NCI-H69 (cell line): ENCODE results near the gene XXYLT1.
A peak's percentile ranks its signal among the peaks of the same experiment; 100 is the strongest.

Source experiments
- DNase-seq: peaks from one replicate; lab custom pipeline; 2025; lab: John Stamatoyannopoulos, UW

The XXYLT1 gene

DNA sequence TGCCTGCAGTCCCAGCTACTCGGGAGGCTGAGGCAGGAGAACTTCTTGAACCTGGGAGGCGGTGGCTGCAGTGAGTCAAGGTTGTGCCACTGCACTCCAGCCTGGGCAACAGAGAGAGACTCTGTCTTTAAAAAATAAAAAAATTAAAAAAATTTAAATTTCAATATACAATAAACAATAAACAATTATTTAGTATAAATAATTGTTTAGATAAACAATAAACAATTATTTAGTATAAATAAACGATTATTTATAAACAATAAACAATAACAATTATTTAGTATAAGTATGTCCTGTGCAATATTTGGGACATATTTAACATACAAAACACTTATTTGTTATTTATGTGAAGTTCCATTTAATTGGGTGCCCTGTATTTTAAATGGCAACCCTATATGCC is 119.6 kb downstream of the XXYLT1 start:
- DNase-seq = no peak

DNA sequence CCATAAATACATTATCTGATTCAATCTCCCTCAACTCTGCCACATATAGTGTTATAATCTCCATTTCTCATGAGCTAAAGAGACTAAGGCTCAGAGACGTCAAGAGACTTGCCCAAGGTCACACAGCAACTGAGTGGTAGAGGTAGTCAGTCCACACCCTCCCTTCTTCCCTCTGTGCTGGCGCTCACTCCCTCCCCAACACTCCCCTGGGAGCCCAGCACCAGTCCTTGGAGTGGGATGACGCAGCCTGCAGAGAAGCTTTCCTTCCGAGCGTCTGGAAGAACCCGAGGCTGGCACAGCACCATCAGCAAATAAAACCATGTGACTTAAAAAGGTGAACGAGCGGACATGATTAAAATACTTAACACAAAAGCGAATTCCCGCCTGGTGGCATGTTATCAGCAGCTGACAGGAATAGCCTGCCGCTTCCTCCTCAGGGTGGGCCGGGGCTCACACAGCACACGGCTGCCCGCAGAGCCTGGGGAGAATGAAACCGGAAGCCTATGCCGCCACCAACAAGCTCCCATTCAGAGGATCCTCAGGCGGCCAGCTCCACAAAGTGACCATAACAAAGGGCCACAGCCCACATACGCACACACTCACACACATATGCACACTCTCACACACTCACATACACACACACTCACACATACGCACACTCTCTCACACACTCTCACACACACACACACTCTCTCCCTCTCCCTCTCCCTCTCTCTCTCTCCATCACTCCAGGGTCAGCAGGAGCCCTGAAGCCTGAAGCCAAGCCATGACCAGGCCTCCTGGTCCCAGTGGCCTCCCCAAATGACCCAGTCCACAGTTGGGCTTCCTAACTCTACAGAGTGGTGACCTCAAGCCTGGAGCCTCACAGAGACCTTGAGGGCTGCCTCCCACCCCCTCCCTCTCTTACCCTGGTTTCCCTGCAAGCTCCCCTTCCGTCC is 120.5 kb downstream of the XXYLT1 start:
- DNase-seq = peak; percentile 69

DNA sequence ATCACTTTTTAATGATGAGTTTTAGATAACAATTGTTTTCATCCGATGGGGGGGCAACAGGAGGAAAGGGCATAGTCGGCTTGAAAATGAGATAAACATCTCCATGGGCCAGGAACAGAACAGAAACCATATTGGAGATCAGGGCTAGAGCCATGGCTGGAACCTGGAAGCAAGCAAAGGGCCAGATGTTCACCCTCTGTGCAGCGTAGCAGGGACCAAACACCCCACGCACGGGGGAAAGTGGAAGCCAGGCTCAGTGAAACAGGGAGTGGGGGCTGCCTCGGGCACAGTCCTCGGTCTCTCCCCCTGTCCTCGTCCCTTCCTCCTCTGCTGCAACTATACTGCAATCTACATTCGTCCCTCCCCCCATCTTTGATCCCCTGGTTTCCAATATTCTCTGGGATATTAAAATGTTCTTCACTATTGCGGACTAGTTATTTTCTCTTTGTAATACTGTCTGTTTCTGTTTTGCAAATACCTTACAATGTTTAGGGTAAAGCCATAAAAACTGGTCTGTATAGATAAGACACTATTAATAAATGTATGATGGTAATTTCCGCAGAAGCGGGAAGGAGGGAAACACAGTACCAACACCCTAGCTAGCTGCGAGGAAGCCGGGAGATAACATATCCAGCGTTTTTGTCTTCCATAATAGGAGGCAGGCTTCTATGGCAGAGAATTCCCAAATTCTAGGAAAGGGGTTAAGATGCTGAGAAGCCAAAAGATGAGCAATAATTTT is 121.5 kb downstream of the XXYLT1 start:
- no peak for DNase-seq

DNA sequence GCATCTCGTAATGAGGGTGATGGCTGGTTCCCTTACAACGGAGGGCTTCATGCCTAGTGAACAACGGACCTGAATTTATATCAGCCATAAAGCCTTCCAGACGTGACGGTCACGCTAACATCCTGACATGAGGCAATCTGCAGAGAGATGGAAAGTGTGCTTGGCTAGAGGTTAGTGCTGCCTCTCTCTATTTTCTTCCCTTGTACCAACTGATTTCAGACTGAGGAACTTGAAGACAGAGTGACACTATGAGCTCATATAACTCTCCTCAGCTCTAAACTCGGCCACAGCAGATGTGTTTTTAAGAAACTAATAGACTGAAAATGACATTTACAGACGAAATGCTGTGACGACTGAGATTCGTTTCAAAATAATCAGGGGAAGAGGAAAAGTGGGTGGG is 122.4 kb downstream of the XXYLT1 start:
- DNase-seq = no peak

DNA sequence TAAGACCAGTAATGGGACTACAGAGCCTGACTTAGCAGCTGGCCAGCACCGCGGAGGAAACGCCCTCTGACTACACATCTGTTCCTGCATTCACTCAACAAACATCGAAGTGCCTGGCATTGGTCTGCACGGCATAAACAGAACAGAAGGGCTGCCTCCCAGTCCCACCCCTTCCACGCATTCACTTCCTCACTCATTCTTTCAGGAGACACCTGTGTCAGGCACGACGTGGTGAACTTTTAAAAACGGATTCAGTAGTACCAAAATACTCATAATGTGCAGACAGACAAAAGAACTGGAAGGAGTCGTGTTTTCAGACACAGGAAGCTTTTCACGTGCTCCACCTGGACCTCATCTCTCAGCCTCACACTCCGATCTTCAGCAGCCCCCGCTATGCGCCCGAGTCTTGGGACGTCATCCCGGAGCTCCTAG is 123.3 kb downstream of the XXYLT1 start:
- no peak for DNase-seq

DNA sequence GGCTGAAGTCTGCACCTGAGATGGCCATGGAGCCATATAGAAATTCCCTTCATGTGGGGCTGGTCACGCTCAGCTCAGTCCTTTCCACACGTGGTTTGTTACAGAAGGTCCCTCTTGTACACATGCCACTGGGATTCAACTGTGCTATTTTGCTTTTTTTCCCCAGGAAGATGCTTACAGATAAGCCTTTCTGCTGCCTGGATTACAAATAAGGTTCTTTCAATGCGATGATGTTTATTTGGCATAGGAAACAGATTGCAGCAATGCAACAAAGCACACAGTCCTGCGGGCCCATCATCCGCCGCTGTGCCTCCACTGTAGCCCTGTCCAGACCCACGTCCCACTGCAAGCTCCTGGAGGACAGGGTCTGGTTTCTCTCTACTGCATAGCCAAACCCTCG is 124.8 kb downstream of the XXYLT1 start:
- DNase-seq = no peak

DNA sequence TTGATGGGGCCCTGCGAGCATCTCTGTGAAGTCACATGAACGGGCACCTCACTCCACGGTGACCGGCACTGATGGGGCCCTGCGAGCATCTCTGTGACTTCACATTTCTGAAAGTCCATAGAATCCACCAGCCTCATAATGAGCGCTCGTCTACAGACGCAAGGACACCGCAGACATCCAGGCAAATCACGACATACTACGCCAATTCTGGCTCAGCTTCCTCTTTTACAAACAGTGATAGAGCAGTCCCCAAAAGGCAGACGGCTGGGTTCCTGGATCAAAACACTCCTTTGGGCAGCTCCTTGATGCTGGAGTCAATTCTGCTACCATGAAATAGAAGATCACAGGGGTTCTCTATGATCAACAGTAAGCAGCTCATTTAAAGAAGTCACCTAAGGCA is 125.4 kb downstream of the XXYLT1 start:
- DNase-seq = no peak

DNA sequence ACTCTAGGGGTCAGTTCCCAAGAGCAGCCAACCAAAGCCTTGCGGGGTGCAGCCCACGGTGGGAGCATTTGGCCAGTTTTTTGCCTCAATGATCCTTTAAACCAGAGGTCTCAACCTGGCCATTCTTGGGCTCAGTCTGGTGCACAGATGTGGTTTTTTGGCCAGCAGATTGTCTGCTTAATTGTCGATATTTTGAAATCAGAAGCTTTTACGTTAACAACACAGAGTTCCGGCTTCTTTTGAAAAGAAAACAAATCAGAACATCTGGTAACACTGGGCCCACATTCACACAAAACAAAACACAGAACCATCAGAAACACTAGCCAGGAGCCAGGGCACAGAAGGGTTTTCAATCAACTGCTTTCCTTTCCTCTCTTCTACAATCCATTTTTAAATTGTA is 127.7 kb downstream of the XXYLT1 start:
- DNase-seq = no peak

DNA sequence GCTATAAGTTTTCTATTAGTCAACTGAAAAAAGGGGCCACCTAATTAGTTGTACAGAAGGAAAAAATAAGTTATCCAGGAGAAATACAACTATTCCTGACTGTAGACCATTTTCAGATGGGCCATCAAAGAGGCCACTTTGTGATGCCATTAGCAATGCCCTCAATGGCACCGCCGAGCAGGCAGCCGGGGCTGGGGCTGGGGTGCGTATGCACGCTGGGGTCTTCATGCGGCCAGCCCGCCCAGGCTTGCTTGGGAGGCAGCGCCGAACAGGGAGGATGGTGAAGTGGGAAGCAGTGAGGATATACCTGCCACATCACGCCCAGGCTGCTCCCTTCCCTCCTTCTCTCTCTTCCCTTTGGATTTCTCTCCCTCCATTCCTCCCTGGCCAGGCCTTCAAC is 128.4 kb downstream of the XXYLT1 start:
- no peak for DNase-seq

DNA sequence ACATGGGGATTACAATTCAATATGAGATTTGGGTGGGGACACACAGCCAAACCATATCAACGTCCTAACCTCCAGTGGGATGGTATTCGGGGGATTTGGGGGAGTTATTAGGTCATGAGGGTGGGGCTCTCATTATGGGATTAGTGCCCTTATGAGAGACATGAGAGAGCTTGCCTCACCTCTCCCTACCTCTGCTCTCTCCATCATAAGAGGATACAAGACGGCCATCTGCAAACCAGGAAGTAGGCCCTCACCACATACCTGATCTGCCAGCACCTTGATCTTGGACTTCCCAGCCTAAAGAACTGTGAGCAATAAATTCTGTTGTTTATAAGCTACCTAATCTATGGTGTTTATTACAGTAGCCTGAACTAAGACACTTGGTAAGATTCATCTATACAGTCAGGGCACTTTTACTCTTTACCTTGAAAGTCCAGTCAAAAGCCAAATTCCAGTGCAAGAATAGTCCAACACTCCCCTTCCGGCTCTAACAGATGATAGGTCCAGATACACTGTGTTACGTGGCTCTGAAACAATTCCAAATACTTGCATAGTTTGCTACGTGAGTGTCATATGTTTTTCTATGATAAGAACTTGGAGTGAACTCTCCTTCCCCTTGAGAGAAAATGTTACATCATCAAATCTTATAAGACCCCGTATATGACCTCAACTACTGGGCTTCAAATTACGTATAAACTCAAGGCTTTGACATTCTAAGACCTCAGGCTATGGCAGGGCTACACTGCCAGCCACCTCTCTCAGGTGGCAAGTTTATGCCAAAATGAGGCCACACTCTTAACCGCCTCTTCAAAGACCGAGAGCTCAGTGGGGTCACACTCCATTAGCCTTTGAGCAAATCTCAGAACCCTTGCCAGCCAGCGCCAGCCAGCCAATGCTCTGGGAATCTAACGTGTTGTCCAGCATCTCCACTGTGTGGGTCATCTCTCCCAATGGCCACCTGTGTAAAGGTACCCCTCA is 129.9 kb downstream of the XXYLT1 start:
- DNase-seq = no peak

DNA sequence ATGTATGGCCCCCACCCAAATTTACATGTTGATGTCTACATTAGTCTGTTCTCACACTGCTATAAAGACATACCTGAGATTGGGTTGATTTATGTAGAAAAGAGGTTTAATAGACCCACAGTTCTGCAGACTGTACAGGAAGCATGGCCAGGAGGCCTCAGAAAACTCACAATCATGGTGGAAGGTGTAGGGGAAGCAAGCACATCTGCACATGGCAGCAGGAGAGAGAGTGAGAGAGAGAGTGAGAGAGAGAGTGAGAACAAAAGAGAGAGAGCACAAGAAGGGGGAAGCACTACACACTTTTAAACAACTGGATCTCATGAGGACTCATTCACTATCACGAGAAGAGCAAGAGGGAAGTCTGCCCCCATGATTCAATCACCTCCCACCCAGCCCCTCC is 130.5 kb downstream of the XXYLT1 start:
- DNase-seq = no peak

DNA sequence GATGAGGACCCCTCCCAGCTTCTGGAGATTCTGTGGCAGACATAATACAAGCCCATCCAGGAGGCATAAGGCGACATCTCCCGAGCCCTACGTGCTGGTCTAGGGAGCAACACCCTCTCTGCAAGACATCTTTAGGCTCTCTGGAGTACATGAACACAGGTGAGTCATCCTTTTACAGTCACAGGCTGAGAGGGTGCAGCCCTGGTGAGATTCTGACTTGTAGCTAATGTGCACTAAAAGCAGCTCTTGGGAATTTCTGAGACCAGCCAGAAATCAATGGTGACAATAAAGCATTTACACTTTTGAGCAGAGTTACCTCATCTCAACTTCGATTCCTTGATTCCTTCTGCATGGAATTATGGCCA is 131.1 kb downstream of the XXYLT1 start:
- no peak for DNase-seq

DNA sequence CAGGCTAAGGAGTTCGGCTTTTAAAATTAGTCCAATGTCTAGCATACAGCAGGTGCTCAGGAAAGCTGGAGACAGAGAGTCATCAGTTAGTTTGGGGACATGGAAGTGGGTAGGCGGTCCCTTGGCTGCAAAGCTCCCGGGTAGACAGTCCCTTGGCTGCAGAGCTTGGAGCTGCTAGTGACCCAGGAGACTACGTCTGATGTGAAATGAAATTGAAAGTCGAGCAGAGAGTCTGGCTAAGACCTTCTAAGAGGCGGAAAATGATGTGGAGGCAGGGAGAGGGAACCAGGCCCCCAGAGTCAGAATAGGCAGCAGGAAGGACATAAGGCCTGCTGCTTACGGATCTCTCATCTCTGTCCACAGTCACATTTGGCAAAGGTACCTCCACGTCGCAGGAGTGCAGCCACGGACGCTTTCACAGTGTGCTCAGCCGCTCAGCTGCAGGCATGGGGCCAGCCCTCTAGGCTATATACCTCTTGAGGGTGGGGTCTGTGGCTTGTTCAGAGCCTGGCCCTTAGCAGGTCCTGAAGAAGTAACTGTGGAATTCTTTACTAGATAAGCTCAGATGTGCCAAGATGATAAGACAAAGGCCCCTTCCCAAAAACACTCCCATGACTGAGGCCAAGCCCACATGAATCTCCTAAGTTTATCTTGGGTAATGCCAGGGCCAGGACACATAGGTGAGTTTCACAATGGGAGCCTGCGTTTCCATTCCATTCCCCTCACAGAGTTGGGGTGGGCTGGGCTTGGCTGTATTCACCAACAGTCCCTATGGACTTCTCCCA is 131.7 kb downstream of the XXYLT1 start:
- DNase-seq = no peak

DNA sequence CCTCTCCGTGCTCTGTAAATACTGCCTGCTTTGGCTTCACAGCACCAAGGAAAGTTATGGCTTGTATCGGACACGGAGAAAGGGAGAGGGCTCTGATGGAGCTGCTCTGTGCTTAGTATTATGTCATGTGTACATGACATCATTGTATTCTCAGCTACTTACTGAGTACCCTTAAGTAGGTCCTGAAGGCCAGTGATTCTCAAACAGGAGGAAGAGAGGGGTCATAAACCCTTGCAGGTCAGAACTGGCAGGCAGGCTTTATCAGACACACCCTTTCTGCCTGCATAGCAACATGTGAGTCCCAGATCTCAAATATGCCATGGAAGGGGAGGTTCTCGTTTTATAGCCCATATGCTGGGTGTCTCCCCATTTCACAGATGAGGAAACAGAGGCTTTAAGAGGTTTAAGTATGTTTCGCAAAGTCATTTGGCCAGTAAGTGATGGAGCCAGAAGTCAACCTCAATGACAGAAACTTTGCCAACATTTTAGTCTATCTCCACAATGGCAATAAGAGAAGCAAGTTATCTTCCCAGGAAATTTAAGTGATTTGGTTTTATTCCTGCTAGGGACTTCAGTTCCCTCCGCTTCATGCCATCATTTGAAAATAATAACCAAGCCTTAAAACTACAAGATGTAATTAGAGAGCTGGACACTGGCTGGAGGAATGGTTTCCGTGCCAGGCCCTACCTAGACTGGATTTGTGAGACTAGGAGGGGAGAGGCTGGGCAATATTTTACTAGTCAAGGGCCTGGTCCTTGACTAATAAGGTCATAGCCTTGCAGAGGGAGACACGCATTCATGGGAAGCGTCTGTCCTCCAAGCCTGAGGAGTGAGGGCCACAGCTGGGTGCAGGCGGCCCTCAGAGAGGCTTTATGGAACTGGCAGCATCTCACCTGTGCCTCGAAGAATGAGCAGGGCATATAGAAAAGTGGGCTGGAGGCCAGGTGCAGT is 133.0 kb downstream of the XXYLT1 start:
- no peak for DNase-seq

DNA sequence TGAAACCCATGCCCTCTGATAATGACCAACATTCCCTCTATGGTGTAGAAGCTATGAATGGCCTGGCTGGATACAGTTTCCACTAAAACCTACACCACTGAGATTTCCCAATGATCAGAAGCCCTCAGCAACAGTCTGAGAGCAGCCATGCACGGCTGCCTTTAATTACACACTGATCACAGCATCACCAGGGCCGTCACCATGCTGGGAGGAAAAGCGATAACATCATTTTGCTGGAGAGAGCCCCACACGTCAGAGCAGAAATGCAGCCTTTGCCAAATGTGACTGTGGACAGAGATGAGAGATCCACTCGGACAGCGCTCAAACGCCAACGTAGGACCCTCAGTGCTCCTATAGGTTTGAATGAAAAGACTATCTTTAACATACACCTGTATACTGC is 135.0 kb downstream of the XXYLT1 start:
- DNase-seq = peak; percentile 30

DNA sequence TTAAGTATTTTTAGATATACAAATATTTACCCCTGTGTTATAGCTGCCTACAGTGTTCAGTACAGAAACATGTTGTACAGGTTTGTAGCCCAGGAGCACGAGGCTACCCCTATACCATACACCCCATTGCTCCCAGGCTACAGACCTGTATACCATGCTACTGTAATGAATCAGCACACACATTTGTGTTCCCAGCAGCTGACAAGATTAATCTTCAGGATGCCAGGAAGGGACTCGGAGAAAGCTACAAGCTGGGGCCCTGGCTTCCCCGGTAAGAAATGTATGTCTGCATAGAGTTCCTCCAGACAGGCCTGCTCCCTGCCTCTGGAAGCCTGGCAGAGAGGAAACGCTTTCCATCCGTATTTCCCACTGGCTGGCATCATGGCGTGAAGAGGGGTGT is 136.5 kb downstream of the XXYLT1 start:
- no peak for DNase-seq

DNA sequence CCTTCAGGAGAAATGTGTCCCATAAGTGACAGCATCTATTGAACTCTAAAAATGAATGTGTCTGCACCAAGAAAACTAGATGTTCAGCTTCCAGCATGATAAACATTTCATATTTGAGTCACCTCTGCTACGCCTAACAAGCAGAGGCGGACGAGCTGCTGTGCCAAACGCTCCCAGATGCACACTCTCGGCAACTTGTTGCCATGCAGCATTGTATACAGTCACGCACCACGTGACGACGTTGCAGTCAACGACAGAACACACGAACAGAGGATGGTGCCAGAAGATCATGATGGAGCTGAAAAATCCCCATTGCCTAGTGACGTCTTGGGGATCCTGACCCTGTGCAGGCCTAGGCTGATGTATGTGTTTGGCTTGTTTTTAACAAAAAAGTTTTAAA is 137.5 kb downstream of the XXYLT1 start:
- peak; percentile 18 for DNase-seq

DNA sequence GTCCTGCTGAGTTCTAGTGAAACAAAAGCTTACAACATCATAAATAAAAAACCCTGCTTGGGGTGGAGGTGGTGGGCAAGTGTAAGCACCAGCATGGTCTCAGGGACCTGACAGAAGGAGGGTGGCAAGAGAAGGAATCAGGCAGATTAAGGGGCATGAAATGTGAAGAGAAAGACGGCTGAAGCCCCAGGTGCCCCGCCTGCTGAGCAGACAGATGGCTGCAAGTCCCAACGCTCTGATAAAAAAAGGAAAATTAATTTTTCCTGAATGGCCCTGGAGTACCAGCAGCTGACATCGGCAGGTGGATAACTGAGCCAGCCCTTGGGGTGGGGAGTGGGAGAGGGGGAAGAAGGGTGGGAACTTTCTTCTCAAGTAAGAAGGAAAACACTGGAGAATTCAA is 137.9 kb downstream of the XXYLT1 start:
- peak; percentile 66 for DNase-seq

DNA sequence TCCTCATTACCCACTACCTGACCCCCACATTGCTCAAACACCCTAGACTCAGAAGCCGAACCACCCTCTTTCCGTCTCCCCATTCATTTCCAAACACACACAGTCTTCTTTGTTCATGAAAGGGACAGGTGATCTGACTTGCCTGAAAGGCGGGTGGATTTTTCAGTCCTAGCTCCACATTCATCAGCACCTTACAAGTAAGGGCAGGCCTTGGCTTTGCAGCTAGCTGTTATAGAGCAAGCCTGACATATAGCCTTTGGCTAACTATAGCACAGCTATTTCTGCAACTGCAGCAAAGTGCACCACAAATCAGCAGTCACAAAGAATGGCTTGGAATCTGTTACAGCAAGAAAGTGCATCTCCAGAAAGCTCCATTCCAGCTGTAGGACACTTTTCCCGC is 139.8 kb downstream of the XXYLT1 start:
- no peak for DNase-seq
